Neural progenitor cell (in vitro differentiated cells): Measurements from ENCODE around the gene RGMB. TPM values are rescaled to one million over a fixed set of nuclear protein-coding genes. Genes with fewer than 3 reads are reported as not detected.

ENCODE experiments used
- DNase-seq: peaks from one replicate; pipeline ENCODE4 v3.0.0-alpha.2; 2016; ENCODE audit warnings: low spot score
- H2AFZ ChIP-seq: fragments of 200-600 bp; sonication (generic); replicated peaks from 2 replicates; pipeline ENCODE4 v1.6.1; 2016; ENCODE audit warnings: antibody characterized with exemption
- H3F3A ChIP-seq: fragments of 200-600 bp; sonication (generic); 2 replicates; pipeline ENCODE4 v1.6.1; 2016; ENCODE audit warnings: antibody characterized with exemption, low read depth
- H3K27ac ChIP-seq: fragments of 200-600 bp; sonication (generic); 2 replicates; pipeline ENCODE4 v1.5.1; 2016; ENCODE audit warnings: mild to moderate bottlenecking
- H3K27me3 ChIP-seq: fragments of 200-600 bp; sonication (generic); 2 replicates; pipeline ENCODE4 v1.6.1; 2016; ENCODE audit warnings: mild to moderate bottlenecking, moderate library complexity
- H3K36me3 ChIP-seq: fragments of 200-600 bp; sonication (generic); 2 replicates; pipeline ENCODE4 v1.5.1; 2016
- H3K4me1 ChIP-seq: fragments of 200-600 bp; sonication (generic); 2 replicates; pipeline ENCODE4 v1.6.1; 2016; ENCODE audit warnings: mixed run types
- H3K4me2 ChIP-seq: fragments of 200-600 bp; sonication (generic); 2 replicates; pipeline ENCODE4 v1.6.1; 2016
- H3K4me3 ChIP-seq: fragments of 200-600 bp; sonication (generic); 2 replicates; pipeline ENCODE4 v1.5.1; 2016
- H3K79me2 ChIP-seq: fragments of 200-600 bp; sonication (generic); 2 replicates; pipeline ENCODE4 v1.6.1; 2016; ENCODE audit warnings: low read depth
- H3K9ac ChIP-seq: fragments of 200-600 bp; sonication (generic); 2 replicates; pipeline ENCODE4 v1.6.1; 2016
- H3K9me3 ChIP-seq: fragments of 200-600 bp; sonication (generic); 2 replicates; pipeline ENCODE4 v1.5.1; 2016; ENCODE audit warnings: low read depth
- H4K20me1 ChIP-seq: fragments of 200-600 bp; sonication (generic); 2 replicates; pipeline ENCODE4 v1.6.1; 2016; ENCODE audit warnings: low read depth
- H3K27ac Mint-ChIP-seq: 3 replicates; pipeline ENCODE4 v1.8.0; 2021; ENCODE audit warnings: mixed read lengths
- H3K27me3 Mint-ChIP-seq: 2 replicates; pipeline ENCODE4 v1.8.0; 2022; ENCODE audit warnings: low read depth, mild to moderate bottlenecking, inconsistent platforms, moderate library complexity, mixed read lengths; ENCODE audit not compliant: insufficient read depth
- H3K36me3 Mint-ChIP-seq: 3 replicates; pipeline ENCODE4 v1.8.0; 2021; ENCODE audit warnings: mixed read lengths
- H3K4me1 Mint-ChIP-seq: 3 replicates; pipeline ENCODE4 v1.8.0; 2021; ENCODE audit warnings: mixed read lengths
- H3K4me3 Mint-ChIP-seq: 3 replicates; pipeline ENCODE4 v1.8.0; 2021; ENCODE audit warnings: mild to moderate bottlenecking, moderate library complexity, mixed read lengths
- H3K9me3 Mint-ChIP-seq: 3 replicates; pipeline ENCODE4 v1.8.0; 2020; ENCODE audit warnings: mixed read lengths
- EZH2 ChIP-seq: fragments of 200-600 bp; sonication (generic); IDR thresholded peaks from 2 replicates; pipeline ENCODE4 v1.6.1; 2017; ENCODE audit warnings: antibody characterized with exemption, mild to moderate bottlenecking, moderate library complexity
- EZH2phosphoT487 ChIP-seq: fragments of 200-600 bp; sonication (generic); IDR thresholded peaks from 2 replicates; pipeline ENCODE4 v1.6.1; 2017; ENCODE audit warnings: antibody characterized with exemption
- total RNA-seq: library from RNA; depleted of rRNA; stranded (reverse); fragments of >200 nt; gene quantifications from 2 replicates; pipeline ENCODE4 v1.2.3, GENCODE V29; 2015; ENCODE audit warnings: low replicate concordance
- TF ChIP-seq, protein P1 (sequence below): fragments of 200-600 bp; sonication (generic); IDR thresholded peaks from 2 replicates; pipeline ENCODE4 v1.5.1; 2017; ENCODE audit warnings: antibody characterized with exemption, mild to moderate bottlenecking

The RGMB gene
- total RNA-seq, 1 donor from 2014 or later, result 27.4 TPM

DNA sequence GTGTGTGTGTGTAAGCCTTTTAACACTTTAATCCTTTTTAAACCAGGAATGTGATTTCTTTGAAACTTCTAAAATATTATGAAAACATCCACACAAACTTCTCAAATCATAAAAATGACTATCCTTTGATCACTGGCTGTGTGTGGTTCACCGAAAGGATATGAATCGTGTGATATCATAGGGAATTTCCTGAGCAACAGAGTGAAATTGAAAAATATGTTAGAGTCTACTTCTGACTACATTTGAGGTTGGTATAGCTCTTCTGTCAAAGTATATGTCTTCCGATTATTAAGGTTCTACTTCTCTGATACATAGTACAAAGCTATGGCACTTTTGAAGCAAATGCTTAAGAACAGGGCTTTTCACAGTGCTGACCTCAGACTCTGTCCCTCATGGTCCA is 40.3 kb downstream of the RGMB start:
- Mint-ChIP-seq H3K4me1 (no peaks in the 10 kb centered on the region), H3K9me3 (peaks cover 2% of the 10 kb centered on the region), H3K36me3 (no peaks in the 10 kb centered on the region), H3K27ac (no peak overlapping the region), H3K27me3 (no peaks in the 10 kb centered on the region), H3K4me3 (no peak overlapping the region)
- no peaks in the 10 kb centered on the region for H3F3A ChIP-seq
- no peaks in the 10 kb centered on the region for H4K20me1 ChIP-seq
- H3K27ac ChIP-seq, result no peak overlapping the region
- TF ChIP-seq, protein P1, sequence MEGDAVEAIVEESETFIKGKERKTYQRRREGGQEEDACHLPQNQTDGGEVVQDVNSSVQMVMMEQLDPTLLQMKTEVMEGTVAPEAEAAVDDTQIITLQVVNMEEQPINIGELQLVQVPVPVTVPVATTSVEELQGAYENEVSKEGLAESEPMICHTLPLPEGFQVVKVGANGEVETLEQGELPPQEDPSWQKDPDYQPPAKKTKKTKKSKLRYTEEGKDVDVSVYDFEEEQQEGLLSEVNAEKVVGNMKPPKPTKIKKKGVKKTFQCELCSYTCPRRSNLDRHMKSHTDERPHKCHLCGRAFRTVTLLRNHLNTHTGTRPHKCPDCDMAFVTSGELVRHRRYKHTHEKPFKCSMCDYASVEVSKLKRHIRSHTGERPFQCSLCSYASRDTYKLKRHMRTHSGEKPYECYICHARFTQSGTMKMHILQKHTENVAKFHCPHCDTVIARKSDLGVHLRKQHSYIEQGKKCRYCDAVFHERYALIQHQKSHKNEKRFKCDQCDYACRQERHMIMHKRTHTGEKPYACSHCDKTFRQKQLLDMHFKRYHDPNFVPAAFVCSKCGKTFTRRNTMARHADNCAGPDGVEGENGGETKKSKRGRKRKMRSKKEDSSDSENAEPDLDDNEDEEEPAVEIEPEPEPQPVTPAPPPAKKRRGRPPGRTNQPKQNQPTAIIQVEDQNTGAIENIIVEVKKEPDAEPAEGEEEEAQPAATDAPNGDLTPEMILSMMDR, result no peak
- TF ChIP-seq EZH2 (no peak), EZH2phosphoT487 (no peak)
- no peak for DNase-seq
- H3K4me2 ChIP-seq, result no peak overlapping the region
- no peak overlapping the region for H2AFZ ChIP-seq
- no peaks in the 10 kb centered on the region for H3K9me3 ChIP-seq
- H3K79me2 ChIP-seq, result no peaks in the 10 kb centered on the region
- no peaks in the 10 kb centered on the region for H3K36me3 ChIP-seq
- no peak overlapping the region for H3K9ac ChIP-seq
- no peak overlapping the region for H3K4me3 ChIP-seq
- no peaks in the 10 kb centered on the region for H3K4me1 ChIP-seq
- no peaks in the 10 kb centered on the region for H3K27me3 ChIP-seq

DNA sequence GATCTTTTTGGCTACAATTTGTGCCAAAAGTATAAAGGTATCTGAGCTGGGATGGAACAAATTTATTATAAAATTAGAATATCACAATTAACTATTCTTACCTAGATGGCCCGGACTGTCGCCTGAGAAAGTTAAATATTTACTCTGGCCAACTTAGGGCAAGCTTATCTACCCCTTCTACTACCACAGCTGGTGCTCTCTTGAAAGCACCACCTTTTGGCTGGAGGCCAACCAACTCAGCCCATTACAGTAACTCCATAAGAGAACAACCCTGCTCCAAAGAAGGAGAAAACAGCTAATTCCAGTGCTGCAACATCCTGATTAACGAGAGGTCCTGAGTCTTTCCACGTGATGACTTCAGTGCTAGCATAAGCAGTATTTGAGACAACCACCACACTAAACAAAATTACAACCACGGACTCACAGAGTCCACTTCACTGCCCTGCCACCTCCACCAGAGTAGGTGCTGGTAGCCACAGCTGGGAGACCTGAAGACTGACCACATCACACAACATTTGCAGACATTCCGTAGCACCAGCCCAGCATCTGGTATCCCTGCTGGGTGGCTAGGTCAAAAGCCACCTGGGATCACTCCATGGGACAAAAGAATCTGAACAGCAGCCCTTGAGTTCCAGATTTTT is 43.2 kb downstream of the RGMB start:
- Mint-ChIP-seq H3K4me3 (no peak overlapping the region), H3K36me3 (no peaks in the 10 kb centered on the region), H3K27me3 (peaks cover 3% of the 10 kb centered on the region), H3K27ac (no peak overlapping the region), H3K9me3 (peaks cover 17% of the 10 kb centered on the region), H3K4me1 (no peaks in the 10 kb centered on the region)
- Histone ChIP-seq H3K4me2 (no peak overlapping the region), H3K79me2 (no peaks in the 10 kb centered on the region), H2AFZ (no peak overlapping the region), H3F3A (no peaks in the 10 kb centered on the region), H3K27me3 (no peaks in the 10 kb centered on the region), H3K36me3 (no peaks in the 10 kb centered on the region), H3K4me3 (no peak overlapping the region), H3K27ac (no peak overlapping the region), H4K20me1 (no peaks in the 10 kb centered on the region), H3K4me1 (no peaks in the 10 kb centered on the region), H3K9ac (no peak overlapping the region), H3K9me3 (no peaks in the 10 kb centered on the region)
- no peak for DNase-seq
- no peak for TF ChIP-seq EZH2phosphoT487
- TF ChIP-seq, protein P1, result no peak
- TF ChIP-seq EZH2, result no peak

DNA sequence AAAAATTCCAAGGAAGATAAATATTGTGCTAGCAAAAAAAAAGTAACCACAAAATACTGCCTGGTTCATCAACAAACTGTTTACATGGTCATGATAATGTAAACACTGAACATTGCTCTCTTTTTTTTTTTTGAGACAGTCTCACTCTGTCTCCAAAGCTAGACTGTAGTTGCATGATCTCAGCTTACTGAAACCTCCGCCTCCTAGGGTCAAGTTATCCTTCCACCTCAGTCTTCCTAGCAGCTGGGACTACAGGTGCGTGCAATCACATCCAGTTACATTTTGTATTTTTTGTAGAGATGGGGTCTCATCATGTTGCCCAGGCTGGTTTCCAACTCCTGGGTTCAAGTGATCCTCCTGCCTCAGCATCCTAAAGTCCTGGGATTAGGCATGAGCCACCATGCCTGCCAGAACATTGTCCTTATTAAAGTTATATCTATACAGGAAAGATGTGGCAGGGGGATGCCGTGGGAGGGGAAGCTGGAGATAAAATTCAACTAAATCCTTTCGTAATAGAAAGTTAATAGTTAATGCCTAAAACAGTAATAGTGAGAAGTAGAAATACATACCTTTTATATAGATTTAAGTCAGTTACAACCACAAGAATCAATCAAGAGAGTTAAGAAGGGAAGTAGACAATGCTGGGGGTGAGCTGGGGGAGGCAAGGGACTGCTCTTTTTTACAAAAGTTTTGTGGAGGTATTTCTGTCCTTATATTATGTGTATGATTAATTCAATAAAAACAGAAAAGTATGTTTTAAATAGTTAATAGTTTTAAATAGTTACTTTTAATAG is 52.3 kb downstream of the RGMB start:
- H3F3A ChIP-seq, result no peaks in the 10 kb centered on the region
- Mint-ChIP-seq H3K4me3 (no peak overlapping the region), H3K36me3 (no peaks in the 10 kb centered on the region), H3K4me1 (no peaks in the 10 kb centered on the region), H3K27me3 (peaks cover 3% of the 10 kb centered on the region), H3K27ac (no peak overlapping the region), H3K9me3 (peaks cover 19% of the 10 kb centered on the region)
- DNase-seq, result no peak
- no peaks in the 10 kb centered on the region for H3K36me3 ChIP-seq
- no peaks in the 10 kb centered on the region for H4K20me1 ChIP-seq
- TF ChIP-seq EZH2 (no peak), EZH2phosphoT487 (no peak)
- TF ChIP-seq, protein P1, result no peak
- H3K4me1 ChIP-seq, result no peaks in the 10 kb centered on the region
- H2AFZ ChIP-seq, result no peak overlapping the region
- H3K4me3 ChIP-seq, result no peak overlapping the region
- H3K79me2 ChIP-seq, result no peaks in the 10 kb centered on the region
- H3K27me3 ChIP-seq, result no peaks in the 10 kb centered on the region
- no peak overlapping the region for H3K27ac ChIP-seq
- H3K4me2 ChIP-seq, result no peak overlapping the region
- no peak overlapping the region for H3K9ac ChIP-seq
- H3K9me3 ChIP-seq, result no peaks in the 10 kb centered on the region
